H9 (cell line): Measurements from ENCODE around the gene PNPLA8. TPM values are rescaled to one million over a fixed set of nuclear protein-coding genes. Genes with fewer than 3 reads are reported as not detected.

Experiments
- DNase-seq: peaks from one replicate; pipeline ENCODE4 v3.0.0-alpha.2; 2017
- H2AFZ ChIP-seq: one replicate; pipeline ENCODE4 v1.6.1; 2013; ENCODE audit warnings: mild to moderate bottlenecking, low read length, control low read depth, moderate library complexity
- H2AK5ac ChIP-seq: 2 replicates; pipeline ENCODE4 v1.6.1; 2013; ENCODE audit warnings: low read length, control low read depth, mixed read lengths; ENCODE audit not compliant: insufficient read length
- H2BK120ac ChIP-seq: one replicate; pipeline ENCODE4 v1.6.1; 2013; ENCODE audit warnings: low read depth, mild to moderate bottlenecking, low read length, control low read depth, inconsistent platforms; ENCODE audit not compliant: poor library complexity, severe bottlenecking
- H2BK12ac ChIP-seq: 2 replicates; pipeline ENCODE4 v1.6.1; 2013; ENCODE audit warnings: low read length, control low read depth, mixed read lengths, low read depth; ENCODE audit not compliant: insufficient read length
- H2BK15ac ChIP-seq: 2 replicates; pipeline ENCODE4 v1.6.1; 2013; ENCODE audit warnings: low read depth, low read length, control low read depth
- H2BK20ac ChIP-seq: one replicate; pipeline ENCODE4 v1.6.1; 2013; ENCODE audit warnings: low read depth, mild to moderate bottlenecking, low read length, control low read depth, inconsistent platforms; ENCODE audit not compliant: poor library complexity, severe bottlenecking
- H2BK5ac ChIP-seq: 2 replicates; pipeline ENCODE4 v1.6.1; 2013; ENCODE audit warnings: low read length, control low read depth, mixed read lengths; ENCODE audit not compliant: insufficient read length
- H3K14ac ChIP-seq: 2 replicates; pipeline ENCODE4 v1.6.1; 2013; ENCODE audit warnings: low read length, control low read depth; ENCODE audit not compliant: insufficient read depth
- H3K18ac ChIP-seq: 2 replicates; pipeline ENCODE4 v1.6.1; 2013; ENCODE audit warnings: low read depth, mild to moderate bottlenecking, mixed read lengths, low read length, control low read depth; ENCODE audit not compliant: insufficient read length
- H3K23ac ChIP-seq: 2 replicates; pipeline ENCODE4 v1.6.1; 2013; ENCODE audit warnings: low read length, control low read depth, mixed read lengths, low read depth; ENCODE audit not compliant: insufficient read length
- H3K23me2 ChIP-seq: 2 replicates; pipeline ENCODE4 v1.6.1; 2013; ENCODE audit warnings: low read depth, mild to moderate bottlenecking, mixed read lengths, low read length, control low read depth; ENCODE audit not compliant: insufficient read length, poor library complexity, severe bottlenecking
- H3K27ac ChIP-seq: 2 replicates; pipeline ENCODE4 v1.5.1; 2013; ENCODE audit warnings: low read length, control low read depth, mixed read lengths, low read depth; ENCODE audit not compliant: insufficient read length
- H3K27me3 ChIP-seq: 2 replicates; pipeline ENCODE4 v1.6.1; 2013; ENCODE audit warnings: low read length, control low read depth, inconsistent platforms; ENCODE audit not compliant: insufficient read depth
- H3K4ac ChIP-seq: 2 replicates; pipeline ENCODE4 v1.6.1; 2013; ENCODE audit warnings: low read depth, mild to moderate bottlenecking, control low read depth, inconsistent platforms, low read length, moderate library complexity
- H3K4me1 ChIP-seq: 2 replicates; pipeline ENCODE4 v1.6.1; 2013; ENCODE audit warnings: low read length, control low read depth, inconsistent platforms; ENCODE audit not compliant: insufficient read depth
- H3K4me2 ChIP-seq: 2 replicates; pipeline ENCODE4 v1.6.1; 2013; ENCODE audit warnings: low read length, control low read depth, mixed read lengths; ENCODE audit not compliant: insufficient read length, insufficient read depth
- H3K56ac ChIP-seq: 2 replicates; pipeline ENCODE4 v1.6.1; 2013; ENCODE audit warnings: low read depth, mild to moderate bottlenecking, mixed read lengths, low read length, control low read depth; ENCODE audit not compliant: insufficient read length
- H3K79me1 ChIP-seq: 2 replicates; pipeline ENCODE4 v1.6.1; 2013; ENCODE audit warnings: low read depth, mild to moderate bottlenecking, moderate library complexity, low read length, control low read depth, inconsistent platforms; ENCODE audit not compliant: insufficient read depth, poor library complexity, severe bottlenecking
- H3K79me2 ChIP-seq: 2 replicates; pipeline ENCODE4 v1.6.1; 2013; ENCODE audit warnings: low read length, control low read depth, inconsistent platforms; ENCODE audit not compliant: insufficient read depth
- H3K9ac ChIP-seq: 2 replicates; pipeline ENCODE4 v1.6.1; 2013; ENCODE audit warnings: low read length, control low read depth, mixed read lengths; ENCODE audit not compliant: insufficient read length; ENCODE audit errors: extremely low read depth
- H3K9me3 ChIP-seq: one replicate; pipeline ENCODE4 v1.6.1; 2013; ENCODE audit warnings: low read depth, low read length, inconsistent platforms; ENCODE audit not compliant: control insufficient read depth
- H3T11ph ChIP-seq: one replicate; pipeline ENCODE4 v1.6.1; 2013; ENCODE audit warnings: mild to moderate bottlenecking, low read length, control low read depth, inconsistent platforms
- H4K20me1 ChIP-seq: one replicate; pipeline ENCODE4 v1.6.1; 2013; ENCODE audit not compliant: control insufficient read depth, insufficient read length, insufficient read depth
- H4K5ac ChIP-seq: 2 replicates; pipeline ENCODE4 v1.6.1; 2013; ENCODE audit warnings: low read depth, mild to moderate bottlenecking, mixed read lengths, low read length, control low read depth; ENCODE audit not compliant: insufficient read length
- H4K8ac ChIP-seq: replicated peaks from 2 replicates; pipeline ENCODE4 v1.6.1; 2013; ENCODE audit warnings: low read length, control low read depth, mixed read lengths, low read depth; ENCODE audit not compliant: insufficient read length
- H4K91ac ChIP-seq: 2 replicates; pipeline ENCODE4 v1.6.1; 2013; ENCODE audit warnings: low read depth, mild to moderate bottlenecking, moderate library complexity, mixed read lengths, low read length, control low read depth; ENCODE audit not compliant: insufficient read length
- H3K27ac Mint-ChIP-seq, 3 experiments: 2 replicates in 2 of 3; 3 replicates in 1 of 3; pipeline ENCODE4 v1.8.0; 2020 to 2021; ENCODE audit warnings: mixed read lengths in 3 of 3, mild to moderate bottlenecking in 1 of 3, moderate library complexity in 1 of 3
- H3K27me3 Mint-ChIP-seq: 2 replicates; pipeline ENCODE4 v1.8.0; 2021; ENCODE audit warnings: low read depth, mild to moderate bottlenecking, moderate library complexity, mixed read lengths
- H3K36me3 Mint-ChIP-seq, 3 experiments: 2 replicates in 2 of 3; 3 replicates in 1 of 3; pipeline ENCODE4 v1.8.0; 2020 to 2021; ENCODE audit warnings: low read depth in 3 of 3, mixed read lengths in 3 of 3; ENCODE audit not compliant: insufficient read depth in 1 of 3
- H3K4me1 Mint-ChIP-seq, 2 experiments: 2 replicates each; pipeline ENCODE4 v1.8.0; 2020; ENCODE audit warnings: mixed read lengths in 2 of 2
- H3K4me3 Mint-ChIP-seq, 2 experiments: 2 replicates in 1 of 2; 3 replicates in 1 of 2; pipeline ENCODE4 v1.8.0; 2020 to 2021; ENCODE audit warnings: mild to moderate bottlenecking in 2 of 2, mixed read lengths in 2 of 2, moderate library complexity in 1 of 2
- H3K9me3 Mint-ChIP-seq, 2 experiments: 2 replicates in 1 of 2; 3 replicates in 1 of 2; pipeline ENCODE4 v1.8.0; 2020; ENCODE audit warnings: mild to moderate bottlenecking in 2 of 2, mixed read lengths in 2 of 2, moderate library complexity in 1 of 2
- CTCF ChIP-seq: fragments of 200-600 bp; sonication (generic); conservative IDR thresholded peaks from 3 replicates; pipeline ENCODE4 v1.8.0; 2021; ENCODE audit warnings: antibody characterized with exemption, mild to moderate bottlenecking
- WGBS: extraction: QIAGEN DNeasy Blood & Tissue Kit; methylation state at CpG from one replicate; pipeline ENCODE4 v1.1.7; 2013; ENCODE audit warnings: missing lambda C conversion rate, low lambda C conversion rate, mixed read lengths; ENCODE audit not compliant: insufficient read length; ENCODE audit errors: extremely low coverage; 5-methylcytosine and 5-hydroxymethylcytosine counted together
- total RNA-seq: library from RNA; stranded (reverse); gene quantifications from 2 replicates; pipeline ENCODE4 v1.2.1, GENCODE V29; 2021

The PNPLA8 gene
- total RNA-seq, 1 experiment from 2014 or later = 11.7 TPM

GRCh38 chr7:108463613-108464012 lies 62.3 kb downstream of the PNPLA8 start:
- Histone ChIP-seq H3K4me2 (no peak overlapping the region), H3K79me1 (no peaks in the 10 kb centered on the region), H4K8ac (no peak overlapping the region), H2BK12ac (no peak overlapping the region), H2BK15ac (no peak overlapping the region), H3K18ac (no peak overlapping the region), H3K4ac (no peak overlapping the region), H3K14ac (no peak overlapping the region), H2AK5ac (no peak overlapping the region), H3K27me3 (no peaks in the 10 kb centered on the region), H4K5ac (no peak overlapping the region), H3K9me3 (no peaks in the 10 kb centered on the region), H3K27ac (no peak overlapping the region), H2AFZ (no peak overlapping the region), H3K79me2 (no peaks in the 10 kb centered on the region), H3K9ac (no peak overlapping the region), H2BK120ac (no peak overlapping the region), H4K20me1 (no peaks in the 10 kb centered on the region), H3T11ph (no peak overlapping the region), H3K56ac (no peak overlapping the region), H3K23ac (no peak overlapping the region), H4K91ac (no peak overlapping the region), H2BK5ac (no peak overlapping the region), H3K23me2 (no peaks in the 10 kb centered on the region), H3K4me1 (no peaks in the 10 kb centered on the region), H2BK20ac (no peak overlapping the region)
- H3K27ac Mint-ChIP-seq = no peak overlapping the region
- WGBS = no CpG with 5 or more reads among the region's 2 CpGs
- peaks cover 14% of the 10 kb centered on the region for H3K27me3 Mint-ChIP-seq
- H3K36me3 Mint-ChIP-seq = no peaks in the 10 kb centered on the region
- peaks cover 14% of the 10 kb centered on the region in 2 experiments for H3K4me1 Mint-ChIP-seq
- H3K4me3 Mint-ChIP-seq = no peak overlapping the region
- DNase-seq = no peak
- no peak for TF ChIP-seq CTCF
- no peaks in the 10 kb centered on the region for H3K9me3 Mint-ChIP-seq
